Naive thymus-derived CD4-positive, alpha-beta T cell (primary cell): ENCODE data around the gene LOXL1. TPM values are rescaled to one million over a fixed set of nuclear protein-coding genes. Genes with fewer than 3 reads are reported as not detected.

Experiments
- ATAC-seq: fragments of 150-1000 bp; cut with Tn5 transposase; 2 replicates; pipeline ENCODE4 v1.10.0; 2021; ENCODE audit warnings: mild to moderate bottlenecking, moderate library complexity
- CTCF ChIA-PET: fragments of 350-600 bp; sonication (Branson Sonifier 250); formaldehyde crosslinking; loops from one replicate; lab custom pipeline; 2021; ENCODE audit warnings: antibody characterized with exemption; lab: Charles Lee
- POLR2A ChIA-PET: fragments of 350-600 bp; sonication (Branson Sonifier 250); formaldehyde crosslinking; loops from one replicate; lab custom pipeline; 2021; ENCODE audit warnings: antibody characterized with exemption, inconsistent platforms; lab: Charles Lee
- DNase-seq, 9 donors: peaks; one replicate each; pipeline versions ENCODE4 v3.0.0 to v3.0.0-alpha.2; 2020 to 2022; ENCODE audit warnings: mixed read lengths in 1 of 9
- H3K27ac ChIP-seq: one replicate; pipeline ENCODE4 v1.7.0; 2013; ENCODE audit warnings: mild to moderate bottlenecking, low read depth, low read length, moderate library complexity
- H3K27me3 ChIP-seq, 2 donors: one replicate each; pipeline ENCODE4 v1.7.0; 2013; ENCODE audit warnings: low read length in 2 of 2, mild to moderate bottlenecking in 2 of 2, moderate library complexity in 2 of 2; ENCODE audit not compliant: control insufficient read depth in 2 of 2, insufficient read depth in 2 of 2
- H3K36me3 ChIP-seq, 3 experiments: 1 replicate in 2 of 3; 2 replicates in 1 of 3; pipeline ENCODE4 v1.7.0; 2013; ENCODE audit warnings: low read length in 3 of 3, mild to moderate bottlenecking in 3 of 3, moderate library complexity in 1 of 3; ENCODE audit not compliant: insufficient read depth in 3 of 3, control insufficient read depth in 2 of 3
- H3K4me1 ChIP-seq, 2 donors: one replicate each; pipeline ENCODE4 v1.7.0; 2013; ENCODE audit warnings: low read length in 2 of 2, mild to moderate bottlenecking in 2 of 2, moderate library complexity in 1 of 2; ENCODE audit not compliant: control insufficient read depth in 2 of 2, insufficient read depth in 2 of 2
- H3K4me3 ChIP-seq: 2 replicates; pipeline ENCODE4 v1.7.0; 2013; ENCODE audit warnings: mild to moderate bottlenecking, low read length
- H3K9me3 ChIP-seq, 3 experiments: 1 replicate in 2 of 3; 2 replicates in 1 of 3; pipeline ENCODE4 v1.7.0; 2013; ENCODE audit warnings: low read length in 3 of 3; ENCODE audit not compliant: control insufficient read depth in 2 of 3
- H3K27ac Mint-ChIP-seq, 9 donors: one replicate each; pipeline ENCODE4 v1.8.0; 2020 to 2022; ENCODE audit warnings: mixed read lengths in 9 of 9, mild to moderate bottlenecking in 8 of 9, moderate library complexity in 5 of 9, inconsistent platforms in 2 of 9
- H3K27me3 Mint-ChIP-seq, 5 donors: one replicate each; pipeline ENCODE4 v1.8.0; 2021 to 2022; ENCODE audit warnings: mixed read lengths in 5 of 5, mild to moderate bottlenecking in 1 of 5
- H3K36me3 Mint-ChIP-seq, 5 donors: one replicate each; pipeline ENCODE4 v1.8.0; 2020 to 2022; ENCODE audit warnings: mixed read lengths in 5 of 5, mild to moderate bottlenecking in 3 of 5, inconsistent platforms in 1 of 5
- H3K4me1 Mint-ChIP-seq, 7 donors: one replicate each; pipeline ENCODE4 v1.8.0; 2020 to 2022; ENCODE audit warnings: mixed read lengths in 7 of 7, mild to moderate bottlenecking in 3 of 7, inconsistent platforms in 1 of 7
- H3K4me3 Mint-ChIP-seq, 10 donors: one replicate each; pipeline ENCODE4 v1.8.0; 2020 to 2022; ENCODE audit warnings: mild to moderate bottlenecking in 10 of 10, mixed read lengths in 10 of 10, moderate library complexity in 6 of 10, inconsistent platforms in 2 of 10
- H3K9me3 Mint-ChIP-seq, 11 donors: one replicate each; pipeline ENCODE4 v1.8.0; 2020 to 2022; ENCODE audit warnings: mixed read lengths in 11 of 11, mild to moderate bottlenecking in 4 of 11, inconsistent platforms in 1 of 11, moderate library complexity in 1 of 11
- intact Hi-C, 2 donors: fragments of 100-400 bp; cut with micrococcal nuclease; formaldehyde crosslinking; loops; one replicate each; pipeline ENCODE4 v1.15.1; 2023
- polyA plus RNA-seq, 2 donors: library from polyadenylated mRNA; unstranded; fragments of 300-500 nt; fragmentation: Illumina TruSeq; gene quantifications; one replicate each; pipeline ENCODE4 v1.2.3, GENCODE V29; 2021
- total RNA-seq, 6 experiments: library from RNA in 5 of 6; stranded (reverse) in 5 of 6; gene quantifications; 1 replicate in 5 of 6; 2 replicates in 1 of 6; pipeline ENCODE4 v1.2.3 and lab custom pipeline; 2021 to 2026

LOXL1 gene
- total and polyA plus RNA-seq, 7 experiments from 2014 or later = 0.49 to 2.3 (median 1.3) TPM

DNA sequence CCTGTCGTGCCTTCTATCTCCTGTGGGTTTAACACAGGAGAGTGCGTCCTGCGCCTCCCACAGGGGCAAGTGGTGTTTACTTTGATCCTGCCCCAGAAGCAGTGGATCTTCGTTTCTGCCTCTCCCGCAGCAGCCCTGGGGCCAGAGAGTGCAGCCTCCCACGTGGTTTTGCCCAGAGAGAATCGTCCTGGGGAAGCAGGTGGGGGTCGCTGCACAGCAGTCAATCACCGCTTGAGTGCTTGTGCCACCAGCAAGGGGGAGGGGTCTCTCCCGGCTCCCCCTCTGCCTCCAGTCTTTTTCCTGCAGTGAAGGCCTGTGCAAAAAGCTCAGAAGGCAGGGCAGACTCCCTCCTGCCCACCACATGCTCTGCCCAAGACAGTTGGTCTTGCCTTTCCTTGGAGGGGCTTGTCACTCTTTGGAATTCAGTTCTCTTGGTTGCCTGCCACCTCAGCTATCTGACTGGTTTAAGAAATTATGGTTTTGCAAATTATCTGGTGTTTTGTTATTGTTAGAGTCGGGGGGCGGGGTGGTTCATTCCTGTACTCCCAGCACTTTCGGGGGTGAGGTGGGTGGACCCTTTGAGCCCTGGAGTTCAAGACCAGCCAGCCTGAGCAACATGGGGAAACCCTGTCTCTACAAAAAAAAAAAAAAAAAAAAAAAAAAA, 39.0 kb downstream of the LOXL1 start:
- no peaks in the 10 kb centered on the region for H3K36me3 Mint-ChIP-seq
- peak in 4 of 9 donors; percentile 11 to 61 (median 40) for DNase-seq
- CTCF ChIA-PET = interaction anchor here (0.6 to 4.3 kb wide), 6 partner anchors 9 to 812 kb away, joined by 3 to 68 read pairs (median 6); no protein-coding TSS in a partner anchor

DNA sequence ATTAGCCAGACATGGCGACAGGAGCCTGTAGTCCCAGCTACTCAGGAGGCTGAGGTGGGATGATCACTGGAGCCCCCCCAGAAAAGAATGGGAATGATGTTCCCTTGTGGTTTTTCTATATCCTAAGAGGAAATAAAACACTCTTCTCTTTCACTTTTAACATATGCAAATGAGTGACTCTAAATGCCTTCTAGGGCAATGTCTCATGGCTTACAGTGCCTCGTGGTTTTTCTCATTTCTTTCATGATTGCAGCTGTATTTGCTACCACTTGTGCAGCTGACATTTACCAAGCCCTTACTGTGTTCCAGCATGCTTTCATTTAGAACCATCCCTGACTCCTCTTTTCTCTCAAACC, 39.5 kb downstream of the LOXL1 start:
- ChIA-PET POLR2A (interaction anchor here (0.7 to 3.3 kb wide), 9 partner anchors 10 to 358 kb away, joined by 3 to 25 read pairs (median 4); partner anchors contain the start of gene PML), CTCF (interaction anchor here (0.6 to 4.3 kb wide), 6 partner anchors 9 to 812 kb away, joined by 3 to 68 read pairs (median 6); no protein-coding TSS in a partner anchor)
- peaks cover 0 to 4% (median 0%) of the 10 kb centered on the region in 5 donors for H3K27me3 Mint-ChIP-seq
- H3K36me3 Mint-ChIP-seq = no peaks in the 10 kb centered on the region
- ATAC-seq (peak; percentile 77), DNase-seq (peak in 7 of 9 donors; percentile 44 to 70 (median 57))
- H3K27me3 ChIP-seq = no peaks in the 10 kb centered on the region
- H3K27ac ChIP-seq = peak overlapping the region; percentile 33
- peaks cover 21 to 44% (median 39%) of the 10 kb centered on the region in 7 donors for H3K4me1 Mint-ChIP-seq
- peak overlapping the region; percentile 75 for H3K4me3 ChIP-seq
- H3K9me3 ChIP-seq = no peaks in the 10 kb centered on the region
- H3K4me1 ChIP-seq = peaks cover 14 to 22% of the 10 kb centered on the region in 2 donors
- no peaks in the 10 kb centered on the region for H3K36me3 ChIP-seq
- H3K4me3 Mint-ChIP-seq = peak overlapping the region; percentile 77 to 90 (median 84)
- intact Hi-C loops = loop anchor here (2.0 kb wide), 2 partner anchors 29 to 69 kb away; partner anchors contain the start of gene PML (in 1 of the 2)
- peaks cover 0 to 1% (median 0%) of the 10 kb centered on the region in 11 donors for H3K9me3 Mint-ChIP-seq
- H3K27ac Mint-ChIP-seq = peak overlapping the region; percentile 32 to 91 (median 85)

More for the DNA sequence above, 39.0 kb downstream of the LOXL1 start:
- peak; percentile 35 for ATAC-seq
- H3K4me1 ChIP-seq = peaks cover 14 to 22% of the 10 kb centered on the region in 2 donors
- POLR2A ChIA-PET = interaction anchor here (0.7 to 3.3 kb wide), 9 partner anchors 11 to 358 kb away, joined by 3 to 25 read pairs (median 4); partner anchors contain the start of gene PML
- Mint-ChIP-seq H3K4me1 (peaks cover 22 to 48% (median 43%) of the 10 kb centered on the region in 7 donors), H3K27ac (peak overlapping the region; percentile 82 to 94 (median 88)), H3K4me3 (peak overlapping the region; percentile 75 to 90 (median 84)), H3K27me3 (peaks cover 0 to 4% (median 0%) of the 10 kb centered on the region in 5 donors), H3K9me3 (peaks cover 0 to 1% (median 0%) of the 10 kb centered on the region in 11 donors)
- peak overlapping the region; percentile 75 for H3K4me3 ChIP-seq
- no peaks in the 10 kb centered on the region for H3K27me3 ChIP-seq
- no peaks in the 10 kb centered on the region for H3K36me3 ChIP-seq
- H3K27ac ChIP-seq = peak overlapping the region; percentile 33
- H3K9me3 ChIP-seq = no peaks in the 10 kb centered on the region
- intact Hi-C loops = loop anchor here (2.0 kb wide), 2 partner anchors 30 to 68 kb away; partner anchors contain the start of gene PML (in 1 of the 2)

DNA sequence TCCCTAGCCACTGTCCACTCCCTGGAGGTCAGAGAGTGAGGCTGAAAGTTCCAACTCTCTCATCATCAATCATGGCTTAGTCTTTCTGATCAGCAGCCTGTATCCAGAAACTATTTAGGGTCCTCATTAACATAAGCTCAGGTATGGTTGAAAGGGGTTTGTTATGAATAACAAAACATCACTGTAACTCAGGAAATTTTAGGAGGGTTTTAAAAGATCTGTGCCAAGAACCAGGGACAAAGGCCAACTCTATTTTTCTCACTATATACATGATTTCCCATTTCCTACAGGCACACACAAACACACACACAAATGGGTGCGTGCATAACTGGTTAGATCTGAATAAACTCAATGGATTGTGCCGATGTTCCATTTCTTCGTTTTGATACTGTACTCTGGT, 42.2 kb downstream of the LOXL1 start:
- no peak overlapping the region for H3K4me3 ChIP-seq
- H3K27me3 ChIP-seq = no peaks in the 10 kb centered on the region
- H3K4me1 ChIP-seq = peaks cover 14 to 30% of the 10 kb centered on the region in 2 donors
- intact Hi-C loops = no loop called here
- no peaks in the 10 kb centered on the region for H3K36me3 Mint-ChIP-seq
- ATAC-seq (no peak), DNase-seq (no peak)
- no peak overlapping the region for H3K27ac ChIP-seq
- H3K4me1 Mint-ChIP-seq = peaks cover 23 to 48% (median 40%) of the 10 kb centered on the region in 7 donors
- H3K36me3 ChIP-seq = no peaks in the 10 kb centered on the region
- peaks cover 0 to 1% (median 0%) of the 10 kb centered on the region in 11 donors for H3K9me3 Mint-ChIP-seq
- peaks cover 0 to 2% (median 0%) of the 10 kb centered on the region in 5 donors for H3K27me3 Mint-ChIP-seq
- H3K4me3 Mint-ChIP-seq = peak overlapping the region in 3 of 10 donors; percentile 15 to 19 (median 18)
- ChIA-PET POLR2A (interaction anchor here (1.3 to 1.6 kb wide), 2 partner anchors 25 to 39 kb away, joined by 3 to 6 read pairs; partner anchors contain the start of genes PML and STOML1), CTCF (interaction anchor here (1.0 to 1.2 kb wide), 5 partner anchors 9 to 80 kb away, joined by 3 to 4 read pairs (median 3); no protein-coding TSS in a partner anchor)
- peak overlapping the region in 6 of 9 donors; percentile 0 to 81 (median 36) for H3K27ac Mint-ChIP-seq
- H3K9me3 ChIP-seq = no peaks in the 10 kb centered on the region

DNA sequence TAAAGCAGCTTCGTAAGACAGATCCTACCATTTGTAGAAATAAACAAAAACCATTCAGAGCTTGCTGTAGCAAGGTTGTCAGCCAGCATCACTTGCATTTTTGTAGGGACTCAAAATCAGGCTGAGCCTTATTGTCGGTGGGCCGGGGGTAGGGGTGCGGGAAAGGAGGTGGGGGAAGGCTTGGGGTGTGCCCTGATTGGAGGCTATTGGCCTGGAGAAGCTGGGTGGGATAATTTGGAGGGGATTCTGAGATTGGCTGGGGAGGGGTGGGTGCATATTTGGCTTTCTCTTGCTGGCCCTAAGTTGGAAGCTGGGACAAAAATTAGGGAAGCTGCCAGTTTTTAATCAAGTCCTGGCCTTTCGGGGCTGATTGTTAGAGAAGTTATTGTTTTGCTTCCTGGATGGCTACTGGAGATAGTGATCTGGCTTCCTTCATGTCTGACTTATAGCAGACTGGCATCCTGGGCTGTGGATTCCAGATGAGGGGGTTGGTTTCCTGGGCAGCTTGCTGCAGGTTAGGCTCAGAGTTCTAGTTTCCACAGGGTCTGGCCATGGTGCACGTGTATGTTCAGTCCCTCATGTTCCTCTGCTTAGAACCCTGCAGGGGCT, 43.0 kb downstream of the LOXL1 start:
- Histone ChIP-seq H3K9me3 (no peaks in the 10 kb centered on the region), H3K27me3 (no peaks in the 10 kb centered on the region), H3K4me1 (peaks cover 14 to 30% of the 10 kb centered on the region in 2 donors), H3K27ac (no peak overlapping the region), H3K4me3 (no peak overlapping the region), H3K36me3 (no peaks in the 10 kb centered on the region)
- DNase-seq (no peak), ATAC-seq (no peak)
- intact Hi-C loops = no loop called here
- ChIA-PET POLR2A (interaction anchor here (1.6 kb wide), 1 partner anchor 24 kb away, joined by 6 read pairs; the partner anchor contains the start of genes PML and STOML1), CTCF (interaction anchor here (0.5 to 2.7 kb wide), 11 partner anchors 10 to 409 kb away, joined by 3 to 11 read pairs (median 4); partner anchors contain the start of genes LOXL1 and PML)
- Mint-ChIP-seq H3K4me3 (no peak overlapping the region), H3K4me1 (peaks cover 23 to 50% (median 42%) of the 10 kb centered on the region in 7 donors), H3K36me3 (peaks cover 0 to 1% (median 0%) of the 10 kb centered on the region in 5 donors), H3K9me3 (peaks cover 0 to 2% (median 0%) of the 10 kb centered on the region in 11 donors), H3K27ac (peak overlapping the region in 2 of 9 donors; percentile 12 to 17), H3K27me3 (peaks cover 0 to 2% (median 0%) of the 10 kb centered on the region in 5 donors)

DNA sequence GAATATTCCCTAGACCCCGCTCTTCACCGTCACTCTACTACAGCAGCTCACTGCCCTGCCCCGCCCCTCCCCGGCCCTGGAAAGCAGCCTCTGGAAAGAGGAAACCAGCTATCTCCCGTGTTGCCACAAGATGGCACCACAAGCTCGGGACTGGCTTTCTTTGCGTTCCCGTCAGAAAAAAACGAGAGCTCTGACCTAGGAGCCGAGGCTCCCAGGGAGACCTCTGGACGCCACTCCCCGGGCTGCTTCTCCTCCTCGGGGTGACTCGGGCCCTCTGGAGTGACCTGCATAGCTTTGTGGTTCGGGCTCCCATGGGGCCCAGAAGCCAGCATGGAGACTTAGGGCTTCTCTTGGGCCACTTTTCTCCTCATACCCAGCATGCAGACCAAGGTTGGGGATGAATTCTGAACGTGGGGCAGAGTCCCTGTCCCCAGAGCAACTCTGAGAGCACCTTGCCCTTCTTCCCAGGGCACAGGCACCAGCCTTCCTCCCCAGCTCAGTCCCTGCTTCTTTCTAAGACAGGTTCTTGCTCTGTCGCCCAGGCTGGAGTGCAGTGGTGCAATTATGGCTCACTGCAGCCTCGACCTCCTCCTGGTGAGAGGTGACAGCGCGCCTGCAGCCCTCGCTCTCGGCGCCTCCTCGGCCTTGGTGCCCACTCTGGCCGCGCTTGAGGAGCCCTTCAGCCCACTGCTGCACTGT, 46.9 kb downstream of the LOXL1 start:
- CTCF ChIA-PET = interaction anchor here (0.6 to 4.1 kb wide), 26 partner anchors 8 to 473 kb away, joined by 3 to 39 read pairs (median 5); partner anchors contain the start of gene PML

More for the DNA sequence above, 46.9 kb downstream of the LOXL1 start:
- DNase-seq (peak; percentile 60 to 81 (median 77)), ATAC-seq (peak; percentile 92)
- Mint-ChIP-seq H3K4me1 (peaks cover 11 to 44% (median 34%) of the 10 kb centered on the region in 7 donors), H3K36me3 (peaks cover 0 to 6% (median 0%) of the 10 kb centered on the region in 5 donors), H3K27ac (peak overlapping the region in 2 of 9 donors; percentile 26 to 42), H3K9me3 (peaks cover 0 to 2% (median 0%) of the 10 kb centered on the region in 11 donors), H3K4me3 (peak overlapping the region in 8 of 10 donors; percentile 0 to 65 (median 33)), H3K27me3 (peaks cover 4 to 22% (median 5%) of the 10 kb centered on the region in 5 donors)
- Histone ChIP-seq H3K27me3 (no peaks in the 10 kb centered on the region), H3K4me1 (peaks cover 0 to 20% of the 10 kb centered on the region in 2 donors), H3K4me3 (peak overlapping the region; percentile 7), H3K36me3 (no peaks in the 10 kb centered on the region), H3K27ac (no peak overlapping the region), H3K9me3 (no peaks in the 10 kb centered on the region)
- POLR2A ChIA-PET = interaction anchor here (0.9 to 1.8 kb wide), 6 partner anchors 9 to 349 kb away, joined by 3 to 8 read pairs (median 3); partner anchors contain the start of gene PML
- intact Hi-C loops = loop anchor here (1.0 to 5.0 kb wide), 12 partner anchors 9 to 402 kb away; partner anchors contain the start of genes PML (in 1 of the 2) and STOML1 (in 1 of the 2)
